NT2/D1 (cell line): ENCODE measurements around the gene FAM174B.

ENCODE experiments used
- SUZ12 ChIP-seq: IDR thresholded peaks from 2 replicates; pipeline ENCODE4 v1.6.1; 2011; ENCODE audit not compliant: insufficient read length, insufficient read depth; ENCODE audit errors: extremely low read depth
- YY1 ChIP-seq: IDR thresholded peaks from 2 replicates; pipeline ENCODE4 v1.6.1; 2011; ENCODE audit not compliant: insufficient read length, insufficient read depth
- ZNF274 ChIP-seq: IDR thresholded peaks from 2 replicates; pipeline ENCODE4 v1.6.1; 2011; ENCODE audit warnings: mild to moderate bottlenecking, low read depth, low read length

DNA sequence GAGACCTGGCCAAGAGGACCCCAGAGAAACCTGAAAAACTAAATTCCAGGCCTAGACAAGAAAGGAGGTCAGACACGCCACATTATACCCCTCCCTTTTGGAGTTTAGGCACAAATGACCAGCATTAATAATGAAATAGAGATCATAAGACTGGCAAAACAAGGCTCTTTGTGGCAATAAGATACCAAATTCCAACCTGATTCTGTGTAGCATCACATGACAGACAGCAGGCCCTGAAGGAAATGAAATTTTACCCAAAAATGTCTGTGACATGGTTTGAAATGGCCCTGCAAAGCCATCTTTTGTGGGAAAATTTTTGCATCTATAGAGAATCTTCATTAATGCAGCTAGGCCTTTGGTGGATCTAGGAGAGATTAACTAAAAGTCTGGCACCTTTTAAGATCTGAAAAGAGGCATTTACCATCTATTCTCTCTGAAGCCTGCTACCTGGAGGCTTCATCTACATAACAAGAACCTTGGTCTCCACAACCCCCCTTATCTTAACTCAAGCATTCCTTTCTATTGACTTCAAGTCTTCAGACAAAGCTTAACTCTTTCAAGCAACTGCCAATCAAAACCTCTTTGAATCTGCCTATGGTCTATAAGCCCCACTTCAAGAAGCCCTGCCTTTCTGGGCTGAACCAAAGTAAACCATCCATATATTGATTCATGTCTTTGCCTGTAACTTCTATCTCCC, 8.0 kb downstream of the FAM174B start:
- TF ChIP-seq ZNF274 (no peak), SUZ12 (no peak), YY1 (no peak)
